GM20431 (cell line): ENCODE results near the gene TPD52L1.

Source experiments
- in situ Hi-C: fragments of 300-500 bp; cut with MseI, MboI; formaldehyde crosslinking; loops from one replicate; pipeline ENCODE4 v1.15.0; 2020; ENCODE audit warnings: low sequenced_read_pairs; ENCODE audit not compliant: unreplicated experiment

TPD52L1 gene

GRCh38 chr6:125203395-125203794, 49.8 kb downstream of the TPD52L1 start:
- in situ Hi-C loops, result no loop called here

GRCh38 chr6:125205931-125206330, 52.4 kb downstream of the TPD52L1 start:
- in situ Hi-C loops, result no loop called here

- in situ Hi-C loops, result no loop called here
Measured at GRCh38 chr6:125206389-125206788, 52.8 kb downstream of the TPD52L1 start.

- in situ Hi-C loops, result no loop called here
Measured at GRCh38 chr6:125207956-125208355, 54.4 kb downstream of the TPD52L1 start.

- in situ Hi-C loops, result no loop called here
Measured at GRCh38 chr6:125208625-125209249, 55.2 kb downstream of the TPD52L1 start.

GRCh38 chr6:125210667-125211066, 57.1 kb downstream of the TPD52L1 start:
- in situ Hi-C loops, result no loop called here

GRCh38 chr6:125211352-125211751, 57.8 kb downstream of the TPD52L1 start:
- in situ Hi-C loops, result no loop called here

- in situ Hi-C loops, result no loop called here
Measured at GRCh38 chr6:125212377-125212776, 58.8 kb downstream of the TPD52L1 start.

GRCh38 chr6:125213939-125214338, 60.4 kb downstream of the TPD52L1 start:
- in situ Hi-C loops, result no loop called here

- in situ Hi-C loops, result no loop called here
Measured at GRCh38 chr6:125215252-125215819, 61.8 kb downstream of the TPD52L1 start.

- in situ Hi-C loops, result no loop called here
Measured at GRCh38 chr6:125216015-125216414, 62.4 kb downstream of the TPD52L1 start.

GRCh38 chr6:125217369-125217768, 63.8 kb downstream of the TPD52L1 start:
- in situ Hi-C loops, result no loop called here

- in situ Hi-C loops, result no loop called here
Measured at GRCh38 chr6:125217992-125218391, 64.4 kb downstream of the TPD52L1 start.

GRCh38 chr6:125219361-125219895, 65.9 kb downstream of the TPD52L1 start:
- in situ Hi-C loops, result no loop called here

- in situ Hi-C loops, result no loop called here
Measured at GRCh38 chr6:125220712-125221111, 67.1 kb downstream of the TPD52L1 start.

- in situ Hi-C loops, result no loop called here
Measured at GRCh38 chr6:125222531-125223455, 69.2 kb downstream of the TPD52L1 start.

GRCh38 chr6:125224231-125224861, 70.8 kb downstream of the TPD52L1 start:
- in situ Hi-C loops, result no loop called here

- in situ Hi-C loops, result no loop called here
Measured at GRCh38 chr6:125227244-125227643, 73.7 kb downstream of the TPD52L1 start.

- in situ Hi-C loops, result no loop called here
Measured at GRCh38 chr6:125228981-125229479, 75.5 kb downstream of the TPD52L1 start.

GRCh38 chr6:125230674-125231073, 77.1 kb downstream of the TPD52L1 start:
- in situ Hi-C loops, result no loop called here
